HAP-1 (cell line): Measurements from ENCODE around the gene ENOX1.

Experiments used
- DNase-seq, 2 experiments: peaks; one replicate each; pipeline ENCODE4 v3.0.0-alpha.2; 2016 to 2020; ENCODE audit warnings: low spot score in 2 of 2
- H3K27me3 ChIP-seq: fragments of 250-450 bp; sonication (Bioruptor Pico); 2 replicates; pipeline ENCODE4 v1.5.1; 2020; ENCODE audit warnings: low read depth, mild to moderate bottlenecking, moderate library complexity
- H3K36me3 ChIP-seq: fragments of 250-450 bp; sonication (Bioruptor Pico); replicated peaks from 2 replicates; pipeline ENCODE4 v1.5.1; 2020; ENCODE audit warnings: mild to moderate bottlenecking
- H3K4me1 ChIP-seq: fragments of 250-450 bp; sonication (Bioruptor Pico); 2 replicates; pipeline ENCODE4 v1.5.1; 2020; ENCODE audit warnings: mild to moderate bottlenecking
- H3K4me3 ChIP-seq: fragments of 250-450 bp; sonication (Bioruptor Pico); 2 replicates; pipeline ENCODE4 v1.5.1; 2020; ENCODE audit warnings: mild to moderate bottlenecking, moderate library complexity
- H3K9me3 ChIP-seq: fragments of 250-450 bp; sonication (Bioruptor Pico); 2 replicates; pipeline ENCODE4 v1.5.1; 2020; ENCODE audit warnings: mild to moderate bottlenecking, moderate library complexity
- in situ Hi-C: fragments of 300-500 bp; cut with MboI; formaldehyde crosslinking; loops from 3 replicates; pipeline ENCODE4 v1.14.3; 2020; ENCODE audit warnings: low sequenced_read_pairs, inconsistent platforms, mixed read lengths

Gene ENOX1

GRCh38 chr13:43379738-43380137 is 407.0 kb downstream of the ENOX1 start:
- H3K4me1 ChIP-seq, result no peaks in the 10 kb centered on the region; the same call in 1 of the 2 replicates
- in situ Hi-C loops, result no loop called here
- H3K9me3 ChIP-seq, result no peaks in the 10 kb centered on the region
- no peaks in the 10 kb centered on the region for H3K27me3 ChIP-seq
- no peak for DNase-seq
- H3K4me3 ChIP-seq, result no peak overlapping the region
- no peaks in the 10 kb centered on the region for H3K36me3 ChIP-seq

GRCh38 chr13:43377973-43378372 is 408.8 kb downstream of the ENOX1 start:
- H3K4me3 ChIP-seq, result no peak overlapping the region
- no peaks in the 10 kb centered on the region for H3K9me3 ChIP-seq
- H3K4me1 ChIP-seq, result no peaks in the 10 kb centered on the region; the same call in 1 of the 2 replicates
- in situ Hi-C loops, result no loop called here
- no peaks in the 10 kb centered on the region for H3K27me3 ChIP-seq
- H3K36me3 ChIP-seq, result no peaks in the 10 kb centered on the region
- no peak for DNase-seq

DNA sequence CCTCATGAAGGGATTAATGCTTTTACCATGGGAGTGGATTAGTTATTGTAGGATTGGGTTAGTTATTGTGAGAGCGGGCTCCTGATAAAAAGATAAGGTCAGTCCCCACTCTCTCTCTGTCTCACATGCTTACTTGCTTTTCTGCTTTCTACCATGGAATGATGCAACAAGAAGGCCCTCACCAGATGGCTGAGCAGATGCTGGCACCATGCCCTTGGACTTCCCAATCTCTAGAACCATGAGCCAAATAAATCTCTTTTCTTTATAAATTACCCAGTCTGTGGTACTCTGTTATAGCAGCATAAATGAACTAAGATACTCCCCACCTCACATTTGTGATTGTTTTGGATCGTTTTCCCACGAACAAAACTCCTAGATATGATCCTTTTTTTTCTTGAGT is 409.6 kb downstream of the ENOX1 start:
- no peaks in the 10 kb centered on the region for H3K9me3 ChIP-seq
- H3K4me3 ChIP-seq, result no peak overlapping the region
- in situ Hi-C loops, result no loop called here
- no peak for DNase-seq
- H3K36me3 ChIP-seq, result no peaks in the 10 kb centered on the region
- no peaks in the 10 kb centered on the region for H3K27me3 ChIP-seq
- H3K4me1 ChIP-seq, result no peaks in the 10 kb centered on the region; the same call in 1 of the 2 replicates

DNA sequence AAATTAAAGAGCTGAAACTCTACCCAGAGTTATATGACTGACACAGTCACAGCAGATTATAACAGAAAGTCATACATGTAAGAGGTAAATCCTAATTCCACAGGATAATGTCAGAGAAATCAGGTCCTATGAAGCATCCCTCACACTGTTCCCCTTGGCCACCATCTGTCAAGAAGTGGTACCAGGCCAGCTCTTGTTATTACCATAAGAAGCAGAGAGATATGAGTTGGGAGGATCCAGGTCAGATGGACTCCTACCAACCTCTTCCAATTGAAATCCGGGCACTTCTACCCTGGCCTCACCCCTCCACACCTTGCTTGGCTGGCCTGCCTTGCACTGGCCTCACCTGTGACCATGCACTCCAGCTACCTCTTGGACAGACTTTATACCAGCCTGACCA is 410.2 kb downstream of the ENOX1 start:
- H3K36me3 ChIP-seq, result no peaks in the 10 kb centered on the region
- no peaks in the 10 kb centered on the region for H3K27me3 ChIP-seq
- no peak for DNase-seq
- no peaks in the 10 kb centered on the region; the same call in 1 of the 2 replicates for H3K4me1 ChIP-seq
- no peak overlapping the region for H3K4me3 ChIP-seq
- no peaks in the 10 kb centered on the region for H3K9me3 ChIP-seq
- in situ Hi-C loops, result no loop called here

GRCh38 chr13:43375797-43376465 is 410.8 kb downstream of the ENOX1 start:
- Histone ChIP-seq H3K36me3 (no peaks in the 10 kb centered on the region), H3K9me3 (no peaks in the 10 kb centered on the region), H3K4me3 (no peak overlapping the region), H3K27me3 (no peaks in the 10 kb centered on the region), H3K4me1 (no peaks in the 10 kb centered on the region; the same call in 1 of the 2 replicates)
- in situ Hi-C loops, result no loop called here
- no peak for DNase-seq

DNA sequence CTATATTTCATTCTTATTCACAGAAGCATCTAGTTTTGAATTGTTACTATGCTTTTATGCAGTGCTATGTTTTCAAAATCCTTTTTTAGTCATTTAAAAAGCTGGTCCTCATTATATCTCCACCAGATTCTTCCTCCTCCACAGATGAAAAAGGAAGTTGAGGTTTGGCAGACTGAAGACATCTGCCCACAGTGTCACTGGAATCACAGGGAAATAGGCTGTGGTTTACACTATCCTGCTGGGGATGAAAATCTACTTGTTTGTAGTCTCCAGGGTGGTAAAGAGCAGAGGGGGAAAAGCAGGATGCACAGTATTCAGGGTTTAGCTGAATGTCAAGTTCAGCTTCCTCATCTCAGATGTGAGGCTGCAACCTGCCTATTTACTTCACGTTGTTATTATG is 412.2 kb downstream of the ENOX1 start:
- Histone ChIP-seq H3K27me3 (no peaks in the 10 kb centered on the region), H3K9me3 (no peaks in the 10 kb centered on the region), H3K4me1 (no peaks in the 10 kb centered on the region; the same call in 1 of the 2 replicates), H3K36me3 (no peaks in the 10 kb centered on the region), H3K4me3 (no peak overlapping the region)
- DNase-seq, result no peak
- in situ Hi-C loops, result no loop called here

GRCh38 chr13:43373400-43373799 is 413.4 kb downstream of the ENOX1 start:
- Histone ChIP-seq H3K36me3 (no peaks in the 10 kb centered on the region), H3K4me1 (no peaks in the 10 kb centered on the region; the same call in 1 of the 2 replicates), H3K27me3 (no peaks in the 10 kb centered on the region), H3K4me3 (no peak overlapping the region), H3K9me3 (no peaks in the 10 kb centered on the region)
- DNase-seq, result no peak
- in situ Hi-C loops, result no loop called here

GRCh38 chr13:43370842-43371241 is 415.9 kb downstream of the ENOX1 start:
- Histone ChIP-seq H3K9me3 (no peaks in the 10 kb centered on the region), H3K4me3 (no peak overlapping the region), H3K4me1 (peaks cover 11% of the 10 kb centered on the region), H3K36me3 (no peaks in the 10 kb centered on the region), H3K27me3 (no peaks in the 10 kb centered on the region)
- no peak for DNase-seq
- in situ Hi-C loops, result no loop called here

DNA sequence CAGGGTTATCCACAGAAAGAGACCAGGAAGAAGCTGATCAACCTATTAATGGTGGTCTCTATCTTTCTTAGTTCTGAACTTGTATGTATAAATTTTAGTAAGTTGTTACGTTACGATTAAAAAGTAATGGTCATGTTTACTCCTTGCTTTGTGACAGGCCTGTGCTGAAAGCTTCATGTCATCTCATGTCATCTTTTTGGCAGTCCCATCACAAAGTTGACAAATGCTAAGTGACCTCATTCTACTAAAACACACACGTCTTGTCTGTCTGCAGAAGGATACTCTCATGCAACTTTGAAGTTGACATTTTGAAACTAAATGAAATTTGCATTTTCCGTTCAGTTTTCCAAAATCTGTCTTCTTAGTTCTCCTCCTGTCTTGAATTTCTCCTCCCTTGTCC is 417.5 kb downstream of the ENOX1 start:
- Histone ChIP-seq H3K36me3 (no peaks in the 10 kb centered on the region), H3K4me3 (no peak overlapping the region), H3K27me3 (no peaks in the 10 kb centered on the region), H3K4me1 (peaks cover 14% of the 10 kb centered on the region), H3K9me3 (no peaks in the 10 kb centered on the region)
- no peak for DNase-seq
- in situ Hi-C loops, result no loop called here

- DNase-seq, result peak; percentile 9 to 23
- in situ Hi-C loops, result no loop called here
- Histone ChIP-seq H3K4me1 (peaks cover 22% of the 10 kb centered on the region), H3K9me3 (no peaks in the 10 kb centered on the region), H3K4me3 (no peak overlapping the region), H3K36me3 (no peaks in the 10 kb centered on the region), H3K27me3 (no peaks in the 10 kb centered on the region)
Measured at GRCh38 chr13:43368003-43368402, 418.8 kb downstream of the ENOX1 start.

DNA sequence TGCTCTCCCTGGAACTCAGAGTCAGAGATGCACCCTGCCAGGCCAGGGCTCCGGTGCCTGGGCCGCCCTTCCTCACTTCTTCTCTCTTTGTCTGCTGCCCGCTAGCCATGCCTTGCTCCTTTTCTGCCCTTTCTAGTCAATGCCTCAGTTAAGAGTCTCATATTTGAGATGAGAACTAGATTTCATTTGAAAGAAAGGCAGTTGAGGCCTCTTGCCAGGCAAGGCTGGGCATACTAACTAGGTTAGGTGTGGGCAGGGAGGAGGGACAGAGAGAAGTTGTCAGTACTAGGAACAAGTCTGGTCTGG is 421.8 kb downstream of the ENOX1 start:
- no peak for DNase-seq
- no peaks in the 10 kb centered on the region for H3K36me3 ChIP-seq
- H3K4me3 ChIP-seq, result no peak overlapping the region
- H3K4me1 ChIP-seq, result peaks cover 38% of the 10 kb centered on the region
- H3K9me3 ChIP-seq, result no peaks in the 10 kb centered on the region
- H3K27me3 ChIP-seq, result no peaks in the 10 kb centered on the region
- in situ Hi-C loops, result no loop called here

DNA sequence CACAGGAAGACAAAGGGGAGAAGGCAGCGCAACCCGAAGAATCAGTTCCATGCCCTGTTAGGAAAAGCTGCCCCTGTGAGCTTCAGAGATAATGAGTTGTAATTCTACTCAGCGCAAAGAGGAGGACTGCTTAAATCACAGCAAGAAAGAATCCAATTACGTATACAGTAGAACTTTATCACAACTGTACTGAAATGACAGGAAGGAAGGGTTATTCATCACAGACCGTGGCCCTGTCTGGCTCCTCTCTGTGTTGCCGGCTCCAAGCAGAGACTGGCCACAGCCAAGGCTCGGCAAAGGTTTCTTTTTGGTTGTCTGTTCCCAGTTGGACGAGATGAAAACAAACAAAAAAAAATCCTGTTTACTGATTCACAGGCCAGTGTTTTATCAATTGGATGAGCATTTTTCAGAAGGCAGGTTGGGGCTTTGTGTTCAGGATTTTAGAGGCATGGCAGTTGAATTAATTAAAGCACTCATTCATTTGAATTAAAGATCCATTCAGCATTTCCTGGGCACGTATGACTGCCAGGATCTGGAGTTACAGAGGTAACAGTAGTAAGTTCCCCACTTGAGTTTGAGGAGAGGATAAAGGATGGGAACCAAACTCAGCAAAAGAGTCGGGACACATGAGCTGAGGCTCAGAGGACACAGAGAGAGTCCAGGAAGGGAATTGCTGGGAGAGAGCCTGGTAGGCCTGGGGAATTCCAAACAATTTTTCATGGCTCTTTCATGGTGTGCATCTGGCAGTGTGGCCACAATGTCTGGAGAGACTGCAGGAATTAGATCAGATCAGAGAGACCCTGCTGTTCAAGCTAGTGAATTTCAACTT is 422.3 kb downstream of the ENOX1 start:
- Histone ChIP-seq H3K4me3 (no peak overlapping the region), H3K4me1 (peaks cover 41% of the 10 kb centered on the region), H3K36me3 (no peaks in the 10 kb centered on the region), H3K27me3 (no peaks in the 10 kb centered on the region), H3K9me3 (no peaks in the 10 kb centered on the region)
- DNase-seq, result no peak
- in situ Hi-C loops, result no loop called here

- no peak for DNase-seq
- no peaks in the 10 kb centered on the region for H3K36me3 ChIP-seq
- H3K4me1 ChIP-seq, result peaks cover 46% of the 10 kb centered on the region
- H3K27me3 ChIP-seq, result no peaks in the 10 kb centered on the region
- in situ Hi-C loops, result no loop called here
- no peaks in the 10 kb centered on the region for H3K9me3 ChIP-seq
- H3K4me3 ChIP-seq, result no peak overlapping the region
Measured at GRCh38 chr13:43363156-43363953, 423.4 kb downstream of the ENOX1 start.

DNA sequence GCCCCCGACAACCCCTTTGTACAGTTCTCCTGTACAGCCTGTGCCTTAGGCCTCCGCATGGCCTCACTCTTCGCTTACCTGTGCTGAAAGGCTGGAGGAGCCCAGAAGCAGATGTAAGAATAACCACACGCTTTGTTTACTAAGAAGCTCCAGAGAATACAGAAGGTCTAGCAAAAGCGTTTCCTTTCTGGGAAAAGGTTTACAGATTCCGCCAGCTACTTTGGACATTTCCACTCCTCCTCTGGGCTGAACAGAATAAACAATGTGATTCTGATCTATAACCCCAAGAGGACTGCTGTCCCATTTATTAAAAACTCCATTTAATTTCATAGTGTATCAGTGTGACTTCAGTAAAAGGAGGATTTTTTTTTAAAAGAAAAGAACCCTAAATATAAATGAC is 424.2 kb downstream of the ENOX1 start:
- in situ Hi-C loops, result no loop called here
- Histone ChIP-seq H3K4me1 (peaks cover 38% of the 10 kb centered on the region), H3K36me3 (no peaks in the 10 kb centered on the region), H3K27me3 (no peaks in the 10 kb centered on the region), H3K9me3 (no peaks in the 10 kb centered on the region), H3K4me3 (no peak overlapping the region)
- no peak for DNase-seq
